NCI-H187 (cell line): Measurements from ENCODE around the gene DCX.
"Not testable (repeated sequence)": the region's sequence is repeated elsewhere in the genome, so short reads cannot be mapped to it uniquely, and the experiment has no call there.

Experiments
- DNase-seq, 2 experiments: peaks; one replicate each; lab custom pipeline; 2025; lab: John Stamatoyannopoulos, UW

DCX gene

GRCh38 chrX:111372086-111372485, 39.9 kb downstream of the DCX start:
- DNase-seq: no peak

- DNase-seq: no peak
These were observed 46.1 kb downstream of the DCX start for GRCh38 chrX:111365770-111366325.

GRCh38 chrX:111363741-111364140, 48.3 kb downstream of the DCX start:
- DNase-seq: no peak

GRCh38 chrX:111361751-111362150, 50.2 kb downstream of the DCX start:
- no peak for DNase-seq

GRCh38 chrX:111360839-111361238, 51.2 kb downstream of the DCX start:
- no peak for DNase-seq

GRCh38 chrX:111355523-111356115, 56.4 kb downstream of the DCX start:
- DNase-seq: no peak

GRCh38 chrX:111354496-111354895, 57.5 kb downstream of the DCX start:
- DNase-seq: no peak

- DNase-seq: no peak
These were observed 58.2 kb downstream of the DCX start for GRCh38 chrX:111353793-111354192.

- no peak for DNase-seq
These were observed 59.6 kb downstream of the DCX start for GRCh38 chrX:111352424-111352823.

GRCh38 chrX:111349934-111350333, 62.1 kb downstream of the DCX start:
- DNase-seq: no peak

GRCh38 chrX:111349101-111349500, 62.9 kb downstream of the DCX start:
- DNase-seq: no peak

GRCh38 chrX:111348429-111348828, 63.6 kb downstream of the DCX start:
- DNase-seq: peak; percentile 34 to 46

- not testable (repeated sequence) for DNase-seq
These were observed 65.8 kb downstream of the DCX start for GRCh38 chrX:111346150-111346549.

GRCh38 chrX:111340054-111340453, 71.9 kb downstream of the DCX start:
- no peak for DNase-seq

- no peak for DNase-seq
These were observed 72.8 kb downstream of the DCX start for GRCh38 chrX:111339212-111339611.

- no peak for DNase-seq
These were observed 73.8 kb downstream of the DCX start for GRCh38 chrX:111338095-111338698.

GRCh38 chrX:111337067-111337637, 74.8 kb downstream of the DCX start:
- no peak for DNase-seq

GRCh38 chrX:111336141-111336540, 75.9 kb downstream of the DCX start:
- DNase-seq: no peak

GRCh38 chrX:111329370-111329769, 82.6 kb downstream of the DCX start:
- no peak for DNase-seq

GRCh38 chrX:111328858-111329257, 83.1 kb downstream of the DCX start:
- DNase-seq: no peak

- DNase-seq: no peak
These were observed 89.6 kb downstream of the DCX start for GRCh38 chrX:111322231-111322855.

GRCh38 chrX:111319451-111319850, 92.5 kb downstream of the DCX start:
- DNase-seq: no peak

GRCh38 chrX:111318901-111319300, 93.1 kb downstream of the DCX start:
- DNase-seq: no peak
